ENCODE results near the gene BLTP3B.

DNA sequence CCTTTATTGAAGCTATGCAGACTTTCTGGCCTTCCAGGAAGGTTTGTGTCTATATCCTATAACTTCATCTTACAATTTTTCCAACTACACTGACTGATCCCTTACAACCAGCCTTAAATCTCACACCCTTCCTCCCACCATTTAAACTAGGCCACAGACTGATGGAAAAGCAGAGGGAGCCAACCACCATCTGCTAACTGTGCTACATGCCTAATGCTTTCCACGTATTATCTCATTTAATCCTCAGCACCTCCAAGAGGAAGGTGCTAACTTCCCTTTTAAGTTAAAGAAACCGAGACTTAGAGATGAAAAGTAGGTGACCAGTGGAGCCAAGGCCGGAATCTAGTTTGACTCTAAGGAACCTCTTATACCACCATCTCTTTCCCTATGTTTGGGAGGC is 22.7 kb upstream of the BLTP3B start:
- TF ChIP-seq, protein P1, sequence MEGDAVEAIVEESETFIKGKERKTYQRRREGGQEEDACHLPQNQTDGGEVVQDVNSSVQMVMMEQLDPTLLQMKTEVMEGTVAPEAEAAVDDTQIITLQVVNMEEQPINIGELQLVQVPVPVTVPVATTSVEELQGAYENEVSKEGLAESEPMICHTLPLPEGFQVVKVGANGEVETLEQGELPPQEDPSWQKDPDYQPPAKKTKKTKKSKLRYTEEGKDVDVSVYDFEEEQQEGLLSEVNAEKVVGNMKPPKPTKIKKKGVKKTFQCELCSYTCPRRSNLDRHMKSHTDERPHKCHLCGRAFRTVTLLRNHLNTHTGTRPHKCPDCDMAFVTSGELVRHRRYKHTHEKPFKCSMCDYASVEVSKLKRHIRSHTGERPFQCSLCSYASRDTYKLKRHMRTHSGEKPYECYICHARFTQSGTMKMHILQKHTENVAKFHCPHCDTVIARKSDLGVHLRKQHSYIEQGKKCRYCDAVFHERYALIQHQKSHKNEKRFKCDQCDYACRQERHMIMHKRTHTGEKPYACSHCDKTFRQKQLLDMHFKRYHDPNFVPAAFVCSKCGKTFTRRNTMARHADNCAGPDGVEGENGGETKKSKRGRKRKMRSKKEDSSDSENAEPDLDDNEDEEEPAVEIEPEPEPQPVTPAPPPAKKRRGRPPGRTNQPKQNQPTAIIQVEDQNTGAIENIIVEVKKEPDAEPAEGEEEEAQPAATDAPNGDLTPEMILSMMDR (conservative IDR thresholded peaks at IDR 0.05), result no peak
- no peak for TF ChIP-seq ZFX (IDR thresholded peaks at IDR 0.05)
